NCI-H774 (cell line): ENCODE measurements around the gene CAMK2B.

Experiments used
- DNase-seq: peaks from one replicate; lab custom pipeline; 2025; lab: John Stamatoyannopoulos, UW

CAMK2B gene

GRCh38 chr7:44228571-44229350, 96.6 kb downstream of the CAMK2B start:
- no peak for DNase-seq

DNA sequence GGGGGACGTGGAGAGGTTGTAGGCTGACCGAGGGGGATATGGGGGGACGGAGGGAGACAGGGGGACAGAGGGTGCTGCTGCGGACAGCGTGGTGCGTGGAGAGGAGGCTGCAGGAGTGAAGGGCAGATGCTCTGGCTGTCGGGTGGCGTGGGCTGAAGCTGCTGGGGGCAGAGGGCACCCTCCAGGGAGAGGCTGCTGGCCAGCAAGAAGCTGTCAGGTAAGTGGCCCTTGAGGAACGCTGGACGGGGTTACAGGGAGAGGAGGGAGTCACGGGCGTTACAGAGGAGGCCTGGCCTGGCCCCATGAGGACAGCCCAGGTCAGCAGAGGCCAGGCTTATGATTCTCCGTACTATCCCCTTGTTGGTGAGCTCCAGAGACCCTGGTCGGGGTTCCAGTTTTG, 97.5 kb downstream of the CAMK2B start:
- no peak for DNase-seq

- no peak for DNase-seq
Observed at GRCh38 chr7:44226396-44226753, 99.0 kb downstream of the CAMK2B start.

DNA sequence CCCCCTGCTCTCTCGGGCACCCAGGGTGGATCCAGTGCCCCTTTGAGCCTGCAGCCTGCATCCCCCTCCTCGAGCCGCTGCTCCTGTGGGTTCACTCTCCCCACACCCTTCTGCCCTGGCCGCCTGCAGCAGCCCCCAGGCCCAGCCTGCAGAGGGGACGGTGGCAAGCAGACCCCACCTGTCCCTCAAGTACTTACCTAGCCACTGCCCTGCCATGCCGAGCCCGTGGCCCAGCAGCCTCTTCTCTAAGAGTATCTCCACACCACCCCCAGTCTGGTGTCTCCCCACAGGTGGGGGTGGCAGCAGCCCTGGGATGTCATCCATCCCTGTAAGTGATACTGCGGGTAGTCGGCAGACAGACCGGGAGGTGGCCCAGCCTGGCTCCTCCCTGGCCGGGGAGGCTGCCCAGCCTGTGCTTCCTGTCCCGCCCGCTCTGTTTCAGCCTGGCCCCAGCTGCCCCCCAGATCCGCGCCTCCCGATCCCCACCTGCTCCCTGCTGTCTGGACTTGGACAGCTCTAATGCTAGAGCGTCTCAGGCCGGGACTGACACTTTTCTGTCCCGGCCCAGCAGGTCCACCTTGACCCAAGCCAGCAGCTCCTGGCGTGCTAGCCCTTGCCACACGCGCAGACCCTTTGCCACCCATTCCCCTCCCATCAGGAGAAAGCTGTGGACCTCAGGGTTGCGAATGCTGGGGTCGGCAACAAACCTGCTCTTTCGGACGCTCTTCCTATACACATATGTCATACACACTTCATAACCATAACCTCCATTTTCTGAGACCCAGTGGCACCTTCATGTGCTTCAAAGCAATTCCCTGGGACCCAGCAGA, 99.6 kb downstream of the CAMK2B start:
- DNase-seq = no peak

DNA sequence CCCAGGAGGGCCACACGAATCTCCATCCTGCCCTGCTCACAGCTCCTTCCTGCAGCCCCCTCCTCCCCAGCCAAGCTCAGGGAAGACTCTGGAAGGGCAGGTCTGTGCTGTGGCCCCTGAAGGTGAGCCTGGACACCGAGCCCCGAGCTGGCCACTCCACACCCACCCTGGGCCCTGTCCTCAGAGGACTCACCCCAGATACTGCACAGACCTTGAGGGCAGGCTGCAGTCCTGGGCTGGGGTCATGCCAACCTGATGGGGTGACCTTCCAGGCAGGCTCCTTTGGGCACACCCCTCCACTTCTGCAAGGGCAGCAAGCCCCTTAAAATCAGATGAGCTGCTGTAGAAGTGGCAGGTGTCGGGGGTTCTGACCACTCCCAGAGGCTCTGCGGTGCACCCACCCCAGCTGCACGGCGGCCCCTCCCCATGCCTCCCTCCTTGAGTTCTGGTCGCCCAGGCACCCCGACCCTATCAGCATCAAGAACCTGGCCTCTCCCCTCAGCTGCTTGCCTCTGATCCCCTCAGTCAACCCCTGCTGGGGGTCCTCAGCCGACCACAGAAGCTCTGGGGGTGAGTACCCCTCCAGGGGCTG, 100.3 kb downstream of the CAMK2B start:
- DNase-seq = no peak

- DNase-seq = peak; percentile 36
Observed at GRCh38 chr7:44224080-44224973, 101.1 kb downstream of the CAMK2B start.

- DNase-seq = peak; percentile 46
Observed at GRCh38 chr7:44223362-44224079, 101.9 kb downstream of the CAMK2B start.

DNA sequence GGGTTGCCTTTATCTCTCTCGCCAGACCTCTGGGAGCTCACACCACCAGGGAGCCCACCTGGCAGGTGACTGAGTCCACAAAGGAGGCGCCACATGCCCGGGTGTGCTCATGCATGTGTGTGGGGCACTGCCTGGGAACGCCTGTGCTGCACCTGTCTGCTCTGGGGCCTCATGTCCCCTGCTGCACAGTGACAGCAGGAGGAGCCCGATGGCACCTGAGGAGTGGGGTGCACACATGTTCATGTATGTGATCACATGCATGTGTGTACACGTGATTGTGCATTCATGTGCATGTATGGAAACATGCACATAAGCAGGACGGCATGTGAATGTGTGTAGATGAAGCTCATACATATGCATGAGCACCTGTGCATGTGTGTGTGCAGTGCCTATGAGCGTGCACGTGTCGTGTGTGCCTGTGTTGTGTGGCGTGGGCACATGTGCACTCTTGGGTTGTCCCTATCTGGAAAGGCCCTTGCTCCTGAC, 102.6 kb downstream of the CAMK2B start:
- DNase-seq = peak; percentile 4

DNA sequence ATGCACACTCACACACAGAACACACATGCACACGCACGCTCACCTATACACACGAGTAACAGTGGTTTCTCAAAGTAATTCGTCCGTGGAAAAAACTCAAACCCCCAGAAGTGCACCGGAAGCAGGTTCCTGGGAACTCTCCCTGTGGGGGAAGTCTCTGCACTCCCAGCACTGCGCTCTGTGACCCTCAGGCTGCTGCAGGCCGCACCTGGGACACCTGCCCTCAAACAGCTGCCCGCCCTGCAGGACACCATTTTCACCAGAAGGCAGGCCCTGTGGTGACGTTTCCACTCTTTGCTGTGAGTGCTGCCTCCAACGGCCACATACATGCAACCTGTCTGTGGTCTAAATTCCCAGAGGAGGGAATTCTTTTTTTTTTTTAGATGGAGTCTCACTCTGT, 103.3 kb downstream of the CAMK2B start:
- DNase-seq = no peak

GRCh38 chr7:44221231-44221791, 104.1 kb downstream of the CAMK2B start:
- no peak for DNase-seq

DNA sequence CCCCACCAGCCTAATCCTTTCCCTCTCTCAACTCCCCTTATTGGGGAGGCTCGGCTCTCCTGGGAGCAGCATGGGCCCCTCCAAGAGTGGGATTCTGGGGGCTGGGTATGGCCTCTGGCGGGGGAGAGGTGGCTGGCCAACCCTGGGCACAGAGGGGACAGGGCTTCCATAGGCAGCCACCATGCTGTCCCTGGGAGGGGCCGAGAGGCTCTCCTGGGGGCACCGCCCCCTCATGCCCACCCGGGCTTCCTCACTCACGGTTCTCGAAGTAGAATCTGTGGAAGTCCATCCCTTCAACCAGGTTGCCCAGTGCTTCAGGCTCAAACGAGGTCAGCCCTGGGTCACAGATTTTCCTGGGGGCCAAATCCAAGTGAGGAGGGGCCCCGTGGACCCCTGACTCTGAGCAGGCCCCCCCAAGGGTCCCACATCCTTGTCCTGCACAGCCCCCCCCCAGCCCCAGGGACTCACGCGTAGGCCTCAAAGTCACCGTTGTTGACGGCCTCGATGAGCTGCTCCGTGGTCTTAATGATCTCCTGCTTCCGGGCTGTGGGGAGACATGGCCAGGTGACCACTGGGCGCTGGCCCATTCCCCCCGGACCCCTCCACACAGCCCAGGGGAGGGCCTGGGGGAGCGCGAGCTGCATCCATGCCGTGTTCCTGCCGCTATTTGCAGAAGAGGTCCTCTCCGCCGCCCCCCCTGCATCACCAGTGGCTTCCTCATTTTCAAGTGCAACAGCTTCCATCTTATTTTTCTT, 104.9 kb downstream of the CAMK2B start:
- DNase-seq = no peak

DNA sequence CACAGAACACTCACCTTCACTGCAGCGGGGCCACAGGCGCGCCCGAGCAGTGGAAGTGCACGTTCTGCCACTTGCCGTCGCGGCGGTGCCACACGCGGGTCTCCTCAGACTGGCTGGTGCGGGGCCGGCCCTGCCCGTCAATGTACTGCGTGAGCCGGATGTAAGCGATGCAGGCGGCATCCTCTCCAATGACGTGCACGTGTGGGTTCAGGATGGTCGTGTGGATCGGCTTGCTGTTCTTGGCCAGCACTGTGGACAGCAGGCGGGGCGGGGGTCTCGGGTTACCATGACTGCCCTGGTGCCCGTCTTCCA, 105.4 kb downstream of the CAMK2B start:
- no peak for DNase-seq

- no peak for DNase-seq
Observed at GRCh38 chr7:44219371-44220045, 105.9 kb downstream of the CAMK2B start.

GRCh38 chr7:44218418-44219201, 106.8 kb downstream of the CAMK2B start:
- no peak for DNase-seq

GRCh38 chr7:44217852-44218402, 107.5 kb downstream of the CAMK2B start:
- DNase-seq = no peak

DNA sequence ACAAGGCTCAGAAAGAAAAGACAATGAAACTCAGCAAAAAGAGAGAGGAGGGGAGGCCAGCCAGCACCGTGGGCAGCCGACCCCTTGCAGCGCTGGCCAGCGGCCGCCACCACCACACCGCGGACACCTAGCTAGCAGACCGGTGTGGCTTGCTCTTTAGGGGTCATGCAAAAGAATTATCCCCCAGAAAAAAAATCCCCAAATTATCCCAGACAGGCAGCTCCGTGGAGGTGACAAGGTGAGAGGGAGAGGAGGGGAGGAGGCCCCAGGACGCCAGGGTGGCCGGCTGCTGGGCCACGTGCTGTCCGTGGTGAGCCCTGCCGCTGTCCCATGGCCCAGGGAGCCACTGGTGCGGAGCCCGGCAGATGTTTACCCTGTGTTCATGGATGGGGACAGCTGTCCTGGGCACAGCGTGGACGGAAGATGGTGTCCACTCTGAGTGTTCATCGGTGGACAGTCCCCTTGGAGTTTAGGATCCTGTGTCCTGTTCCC, 108.1 kb downstream of the CAMK2B start:
- no peak for DNase-seq

DNA sequence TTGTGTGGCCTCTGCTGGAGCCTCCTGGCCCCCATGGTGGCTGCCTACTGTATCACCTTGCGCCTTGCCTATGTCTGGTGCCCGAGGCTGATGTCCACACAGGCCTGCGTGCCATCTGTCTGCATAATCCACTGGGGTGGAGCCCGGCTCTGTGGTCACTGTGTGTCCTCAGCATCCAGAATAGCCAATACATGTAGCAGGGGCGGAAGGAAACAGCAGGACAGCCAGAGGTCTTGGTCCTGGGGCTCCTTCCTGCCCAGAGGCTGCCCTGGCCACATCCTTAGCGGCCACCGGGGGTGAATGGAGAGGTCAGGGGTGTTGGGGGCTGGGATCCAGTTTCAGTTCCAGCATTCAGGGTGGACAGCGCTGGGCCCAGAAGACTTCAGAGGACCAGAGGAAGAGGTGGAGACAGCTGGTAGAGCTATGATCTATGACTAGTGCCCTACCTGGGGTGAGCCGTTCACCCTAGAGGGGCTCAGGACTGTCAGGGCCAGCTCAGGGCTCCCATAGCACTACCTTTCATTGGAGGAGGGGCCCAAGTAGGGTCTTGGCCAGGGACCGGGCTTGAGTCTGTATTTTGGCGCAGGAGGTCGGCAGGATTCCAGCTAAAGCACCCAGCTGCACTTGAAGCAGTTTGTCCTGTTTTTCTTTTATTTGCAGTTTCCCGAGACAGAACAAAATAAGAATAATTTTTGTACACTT, 108.7 kb downstream of the CAMK2B start:
- no peak for DNase-seq

- DNase-seq = peak; percentile 37
Observed at GRCh38 chr7:44216019-44216418, 109.4 kb downstream of the CAMK2B start.
